CD4-positive, alpha-beta T cell treated with Interleukin-2 at 100 ng/mL for 4 hours (primary cell): Measurements from ENCODE around the gene KCNC3.

Source experiments
- DNase-seq: peaks from one replicate; pipeline ENCODE4 v3.0.0-alpha.2; 2020; ENCODE audit warnings: low spot score

The KCNC3 gene

GRCh38 chr19:50329146-50329925 lies at the start of gene KCNC3:
KCNC3 (minus strand) TSS chr19:50329377; CDS start chr19:50329082, 295 bp downstream.
- peak; percentile 90 for DNase-seq

- no peak for DNase-seq
Observed at GRCh38 chr19:50378863-50379236, 49.7 kb upstream of the KCNC3 start.

- DNase-seq = no peak
Observed at GRCh38 chr19:50378169-50378862, 49.1 kb upstream of the KCNC3 start.

GRCh38 chr19:50377517-50377916 lies 48.3 kb upstream of the KCNC3 start:
- DNase-seq = no peak

GRCh38 chr19:50377051-50377461 lies 47.9 kb upstream of the KCNC3 start:
- DNase-seq = peak; percentile 48

- peak; percentile 96 for DNase-seq
Observed at GRCh38 chr19:50376166-50377050, 47.2 kb upstream of the KCNC3 start, which contains the start of gene NR1H2. NR1H2 (plus strand) TSS chr19:50376457; CDS start chr19:50377606, 1,149 bp downstream.

- no peak for DNase-seq
Observed at GRCh38 chr19:50371914-50372475, 42.8 kb upstream of the KCNC3 start.

- peak; percentile 84 for DNase-seq
Observed at GRCh38 chr19:50368649-50369570, 39.7 kb upstream of the KCNC3 start.

GRCh38 chr19:50365434-50366306 lies 36.5 kb upstream of the KCNC3 start, which contains the start of gene NAPSA:
NAPSA (minus strand) TSS chr19:50365639; CDS start chr19:50365621, 18 bp downstream.
- no peak for DNase-seq

GRCh38 chr19:50362656-50363424 lies 33.7 kb upstream of the KCNC3 start:
- DNase-seq = peak; percentile 57

- DNase-seq = no peak
Observed at GRCh38 chr19:50362030-50362412, 32.8 kb upstream of the KCNC3 start.

- no peak for DNase-seq
Observed at GRCh38 chr19:50361290-50362029, 32.3 kb upstream of the KCNC3 start.

- DNase-seq = no peak
Observed at GRCh38 chr19:50359328-50359818, 30.2 kb upstream of the KCNC3 start.

- DNase-seq = peak; percentile 83
Observed at GRCh38 chr19:50358483-50359327, 29.5 kb upstream of the KCNC3 start.

- DNase-seq = peak; percentile 89
Observed at GRCh38 chr19:50357178-50358100, 28.3 kb upstream of the KCNC3 start.

GRCh38 chr19:50356691-50357177 lies 27.6 kb upstream of the KCNC3 start:
- no peak for DNase-seq
